GM03348 (cell line): Measurements from ENCODE around the gene LRRC51.

ENCODE experiments used
- DNase-seq: peaks from one replicate; pipeline ENCODE4 v3.0.0; 2012; ENCODE audit warnings: low spot score

The LRRC51 gene

DNA sequence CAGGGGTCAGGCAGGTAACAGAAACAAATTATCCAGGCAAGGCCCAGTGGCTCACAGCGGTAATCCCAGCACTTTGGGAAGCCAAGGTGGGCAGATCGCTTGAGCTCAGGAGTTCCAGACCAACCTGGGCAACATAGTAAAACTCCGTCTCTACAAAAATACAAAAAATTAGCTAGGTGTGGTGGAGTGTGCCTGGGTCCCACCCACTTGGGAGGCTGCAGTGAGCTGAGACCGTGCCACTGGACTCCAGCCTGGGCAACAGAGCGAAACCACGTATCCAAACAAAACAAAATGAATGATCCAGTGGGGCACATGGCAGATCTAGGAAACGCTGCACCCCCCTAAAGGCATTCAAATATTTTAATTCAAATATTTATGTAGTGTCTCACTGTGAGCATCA, 10.2 kb upstream of the LRRC51 start:
- DNase-seq, result no peak

DNA sequence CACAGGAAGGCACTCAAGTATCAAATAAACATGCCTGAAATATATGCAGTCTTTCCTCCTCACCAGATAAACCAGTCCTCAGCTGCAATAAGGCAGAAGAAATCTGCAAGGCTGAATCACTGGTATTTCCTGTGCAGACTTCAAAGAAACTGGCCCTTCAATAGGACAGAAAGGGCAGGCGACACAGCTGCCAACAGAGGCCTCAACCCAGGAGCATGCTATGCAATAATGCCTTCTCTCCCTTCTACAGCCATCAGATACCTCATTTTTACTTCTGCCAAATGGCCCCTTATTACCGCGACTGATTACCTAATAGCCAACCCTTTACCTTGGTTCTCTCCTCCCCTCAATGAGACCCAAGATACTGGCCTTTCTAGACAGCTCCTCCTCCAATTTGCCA, 8.3 kb upstream of the LRRC51 start:
- DNase-seq, result peak; percentile 72

DNA sequence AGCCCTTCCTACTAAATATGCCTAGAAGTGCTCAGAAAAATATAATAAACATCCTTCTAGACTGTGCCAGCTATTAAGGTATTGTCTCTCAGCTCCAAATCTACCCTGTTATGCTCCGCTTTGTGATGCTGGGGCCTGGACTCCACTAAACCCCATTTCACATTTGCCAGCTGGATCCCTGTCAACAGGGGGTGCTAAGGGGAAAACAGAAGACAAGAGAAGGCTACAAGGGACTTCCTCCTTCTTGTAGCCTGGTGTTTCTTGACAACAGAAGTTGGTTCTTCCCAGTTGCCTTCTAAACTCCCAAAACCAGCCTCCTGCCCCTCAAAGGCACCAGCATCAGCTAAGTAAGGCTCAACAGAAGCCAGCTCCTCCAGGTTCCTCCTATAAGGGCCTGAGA, 5.5 kb upstream of the LRRC51 start:
- no peak for DNase-seq

DNA sequence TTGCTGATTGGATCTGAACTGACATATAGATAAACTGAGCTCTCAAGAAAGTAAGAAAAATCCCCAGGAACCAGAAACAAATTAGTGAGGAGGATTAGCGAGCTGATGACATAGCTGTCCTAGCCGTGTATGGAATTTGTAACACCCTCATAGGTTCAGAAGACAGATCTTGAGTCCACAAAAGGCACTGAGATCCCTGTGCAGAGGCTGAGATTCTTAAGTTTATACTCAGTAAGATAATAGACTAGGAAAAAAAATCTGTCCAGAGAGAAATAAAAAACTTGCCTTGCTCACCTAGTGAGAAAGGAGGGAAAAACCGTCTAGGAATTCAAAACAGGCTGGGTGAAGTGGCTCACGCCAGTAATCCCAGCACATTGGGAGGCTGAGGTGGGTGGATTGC, 4.9 kb upstream of the LRRC51 start:
- no peak for DNase-seq

DNA sequence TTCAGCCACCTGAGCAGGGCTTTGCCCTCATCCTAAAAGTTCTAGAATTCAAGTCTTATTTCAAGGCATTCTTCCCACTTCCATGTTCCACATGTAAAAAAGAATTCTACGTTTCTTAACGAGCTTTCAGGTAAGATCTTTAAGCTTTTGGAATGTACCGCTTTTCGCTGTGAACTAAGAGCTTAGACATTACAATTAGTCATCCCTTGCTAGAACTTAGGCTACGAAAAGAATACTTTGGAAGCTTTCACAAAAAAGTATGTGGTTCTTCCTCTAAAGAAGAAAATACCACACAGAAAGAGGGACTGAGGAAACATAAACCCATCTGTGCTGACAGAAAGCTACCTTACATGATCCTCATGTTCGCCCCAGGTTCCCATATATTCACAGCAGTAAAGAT, 2.2 kb upstream of the LRRC51 start:
- DNase-seq, result no peak

DNA sequence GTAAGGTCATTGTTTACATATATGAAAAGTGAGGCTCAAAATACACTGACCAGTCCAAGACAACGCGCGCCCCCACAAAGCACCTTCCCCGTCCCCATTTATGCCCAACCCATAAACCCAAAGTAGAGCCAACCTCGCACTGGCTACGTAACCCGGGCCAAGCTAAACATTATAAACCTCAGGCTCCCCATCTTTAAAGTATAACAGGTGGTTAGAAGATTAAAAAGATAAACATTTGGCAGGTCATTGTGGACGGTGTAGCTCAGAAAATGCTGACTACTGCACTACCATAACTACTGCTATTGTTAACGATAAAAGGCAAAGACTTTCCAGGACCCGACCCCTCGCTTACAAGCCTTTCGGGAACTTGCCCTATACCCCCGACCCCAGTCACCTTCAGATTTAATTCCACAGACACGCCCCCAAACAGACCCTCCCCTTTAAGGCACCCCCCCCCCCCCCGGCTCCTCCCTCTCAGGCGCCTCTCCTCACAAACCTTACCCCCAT, 778 bp upstream of the LRRC51 start:
- peak; percentile 67 for DNase-seq

DNA sequence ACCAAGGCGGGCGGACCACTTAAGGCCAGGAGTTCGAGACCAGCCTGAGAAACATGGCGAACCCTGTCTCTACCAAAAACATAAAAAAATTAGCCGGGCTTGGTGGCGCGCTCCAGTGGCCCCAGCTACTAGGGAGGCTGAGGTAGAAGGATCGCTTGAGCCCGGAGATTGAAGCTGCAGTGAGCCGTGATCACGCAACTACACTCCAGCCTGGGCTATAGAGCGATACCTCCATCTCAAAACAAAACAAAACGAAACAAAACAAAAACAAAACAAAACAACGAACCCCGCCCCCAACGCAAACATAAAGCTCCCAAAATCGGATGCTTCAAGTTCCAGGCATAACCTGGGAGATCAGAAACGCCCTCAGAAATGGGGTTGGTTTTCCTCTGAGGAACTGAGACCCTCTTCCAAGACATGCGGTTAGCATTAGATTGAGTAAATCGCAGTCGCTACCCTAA, 564 bp downstream of the LRRC51 start:
- DNase-seq, result no peak

DNA sequence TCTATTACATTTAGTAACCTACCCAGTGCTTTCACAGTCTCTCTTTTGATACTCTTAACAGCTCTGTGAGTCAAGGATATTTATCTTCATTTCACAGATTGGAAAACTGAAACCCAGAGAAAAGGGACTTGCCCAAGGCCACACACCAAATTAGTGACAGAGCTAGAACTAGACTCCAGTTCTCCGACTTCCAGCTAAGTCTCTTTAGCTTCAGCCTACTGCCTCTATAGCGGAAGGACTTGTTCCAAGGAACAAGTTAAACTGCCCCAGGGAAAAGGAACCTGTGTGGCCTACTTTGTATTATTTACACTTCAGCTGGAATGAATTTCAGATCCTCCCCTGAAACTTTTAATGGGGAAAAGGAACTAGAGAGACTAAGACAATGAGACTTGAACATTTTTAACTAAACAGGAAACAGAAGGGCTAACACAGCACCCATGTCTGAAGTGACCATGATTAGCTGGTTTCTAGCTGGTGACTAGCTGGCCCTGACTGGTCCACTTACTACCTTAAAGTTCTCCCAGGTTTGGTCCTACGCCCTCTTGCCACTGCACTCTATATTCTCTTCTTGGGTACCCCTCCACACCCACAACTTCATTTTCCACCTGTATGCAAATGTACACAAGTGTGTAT, 1.3 kb downstream of the LRRC51 start:
- no peak for DNase-seq

DNA sequence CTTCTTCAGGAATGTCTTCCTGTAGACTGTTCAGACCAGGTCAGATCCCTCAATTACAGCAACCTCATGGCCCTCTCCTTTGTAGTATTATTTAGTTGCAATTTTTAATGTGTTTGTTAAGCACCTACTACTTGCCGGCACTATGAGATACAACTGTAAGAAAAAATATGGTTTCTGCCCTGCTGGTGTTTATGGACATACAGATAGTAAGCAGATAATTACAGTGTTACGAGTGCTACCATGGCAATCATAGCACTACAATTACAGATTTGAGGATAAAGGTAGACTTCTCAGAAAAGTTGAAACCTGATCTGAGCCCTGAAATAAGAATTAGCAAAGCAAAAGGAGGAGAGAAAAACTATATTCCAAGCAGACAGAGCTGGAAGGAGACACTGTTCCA, 2.8 kb downstream of the LRRC51 start:
- no peak for DNase-seq

DNA sequence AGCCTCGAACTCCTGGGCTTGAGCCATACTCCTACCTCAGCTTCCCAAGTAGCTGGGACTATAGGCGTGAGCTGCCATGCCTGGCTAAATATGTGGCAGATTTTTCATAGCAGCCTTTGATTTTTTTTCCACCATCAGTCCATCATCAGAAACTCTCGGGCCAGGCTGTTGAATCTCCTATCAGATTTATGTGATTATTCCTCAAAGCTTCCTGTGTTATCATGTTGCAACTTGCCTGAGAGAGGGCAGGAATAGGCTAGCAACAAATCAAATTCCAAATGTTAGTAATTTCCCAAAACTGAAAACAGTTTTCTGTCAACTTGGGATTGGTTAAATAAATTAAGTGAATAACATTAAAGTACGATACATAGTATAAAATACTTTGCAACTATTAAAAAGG, 3.4 kb downstream of the LRRC51 start:
- no peak for DNase-seq

DNA sequence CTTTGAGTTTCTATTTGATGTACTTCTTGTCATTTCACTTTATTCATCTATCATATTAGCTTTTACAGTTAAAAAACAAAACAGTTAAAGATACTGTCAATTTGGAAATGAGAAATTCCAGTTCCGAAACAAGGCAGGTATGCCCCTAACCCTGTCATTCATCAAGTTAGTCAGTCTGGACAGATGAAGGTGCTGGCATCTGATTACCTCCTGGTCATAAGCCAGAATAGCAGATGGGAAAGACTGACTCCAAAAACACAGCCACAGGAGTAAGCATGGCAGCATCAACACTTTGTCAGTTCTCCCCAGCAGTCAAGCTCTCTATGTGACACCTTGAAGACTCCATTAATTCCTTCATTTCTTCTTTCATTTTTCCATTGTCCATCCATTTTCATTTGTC, 4.3 kb downstream of the LRRC51 start:
- DNase-seq, result no peak

DNA sequence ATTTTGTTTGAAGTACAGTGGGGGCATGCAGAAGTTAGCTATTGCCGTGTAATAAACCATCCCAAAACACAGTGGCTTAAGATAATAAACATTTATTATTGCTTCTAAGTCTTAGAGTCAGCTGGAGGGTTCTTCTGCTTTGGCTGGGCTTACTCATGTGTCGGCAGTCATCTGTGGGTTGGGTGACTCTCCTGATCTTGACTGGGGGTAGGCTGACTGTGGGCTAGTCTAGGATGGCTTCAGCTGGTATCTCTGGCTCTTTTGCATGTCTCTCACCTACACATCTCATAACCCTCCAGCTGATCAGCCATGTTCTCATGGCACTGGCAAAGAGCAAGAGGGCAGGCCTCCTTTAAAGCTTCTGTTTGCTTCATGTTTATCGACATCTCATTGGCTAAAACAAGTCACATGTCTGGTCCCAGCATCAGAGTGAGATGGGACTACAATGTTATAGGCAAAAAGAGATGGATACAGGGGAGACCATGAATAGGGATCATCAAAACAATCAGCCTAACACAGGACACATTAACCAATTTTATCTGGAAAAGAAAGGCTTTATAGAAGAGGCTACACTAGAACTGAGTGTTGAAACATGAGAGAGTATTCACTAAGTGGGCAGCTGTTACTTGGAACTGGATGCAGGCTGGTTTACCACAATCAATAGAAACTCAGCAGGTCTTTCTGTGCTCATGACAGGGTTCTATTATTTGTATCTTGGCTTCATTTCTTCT, 5.1 kb downstream of the LRRC51 start:
- no peak for DNase-seq

DNA sequence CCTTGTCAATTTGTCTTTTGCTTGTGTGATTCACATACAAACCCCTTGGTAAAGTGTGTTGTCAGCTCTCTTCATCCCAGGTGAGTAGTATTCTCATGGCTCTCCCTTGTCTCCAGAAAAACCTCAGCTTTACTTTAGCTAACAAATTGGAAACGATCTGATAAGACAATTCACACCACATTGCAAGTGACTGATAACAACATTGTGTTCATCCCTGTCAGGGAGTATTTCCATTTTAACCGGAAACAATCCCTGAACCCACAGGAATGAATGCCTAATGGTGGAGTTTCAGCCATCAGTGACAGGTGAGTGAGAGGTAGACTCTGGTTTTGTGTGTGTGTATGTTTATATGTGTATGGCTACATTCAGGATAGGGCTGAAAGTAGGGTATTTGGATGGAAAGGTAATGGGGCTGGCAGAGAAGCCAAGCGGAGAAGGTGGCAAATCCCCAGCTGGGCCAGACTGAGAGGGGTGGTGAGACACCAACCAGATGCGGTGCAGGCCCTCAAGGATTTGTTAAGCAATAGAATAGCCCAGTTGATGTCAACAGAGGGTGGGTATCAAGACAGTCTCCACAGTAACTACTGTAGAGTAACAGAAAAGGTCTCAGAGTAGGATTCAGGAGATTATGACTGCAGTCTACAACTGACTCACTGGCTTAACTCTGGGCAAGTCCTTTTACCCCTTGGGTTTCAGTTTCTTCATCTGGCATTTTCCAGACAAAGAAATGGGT, 7.6 kb downstream of the LRRC51 start:
- DNase-seq, result no peak

DNA sequence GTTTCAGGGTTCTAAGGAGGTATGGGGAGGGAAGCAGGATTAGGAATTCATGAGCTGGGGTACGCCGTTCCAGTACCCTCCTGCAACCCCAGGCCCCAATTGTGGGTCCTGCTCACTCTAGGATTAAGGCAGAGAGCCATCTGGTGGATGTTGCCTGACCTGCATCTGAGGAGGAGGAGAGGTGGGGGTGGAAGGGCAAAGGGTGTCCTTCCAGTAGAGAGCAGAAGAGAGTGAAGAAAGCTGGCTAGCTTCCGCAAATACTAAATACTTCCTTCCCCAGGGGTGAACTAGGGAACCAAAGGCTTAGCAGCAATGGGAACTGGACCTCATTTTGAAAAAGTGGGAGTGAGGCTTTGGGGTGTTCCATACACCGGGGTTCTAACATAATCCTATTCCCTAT, 10.6 kb downstream of the LRRC51 start:
- peak; percentile 79 for DNase-seq

DNA sequence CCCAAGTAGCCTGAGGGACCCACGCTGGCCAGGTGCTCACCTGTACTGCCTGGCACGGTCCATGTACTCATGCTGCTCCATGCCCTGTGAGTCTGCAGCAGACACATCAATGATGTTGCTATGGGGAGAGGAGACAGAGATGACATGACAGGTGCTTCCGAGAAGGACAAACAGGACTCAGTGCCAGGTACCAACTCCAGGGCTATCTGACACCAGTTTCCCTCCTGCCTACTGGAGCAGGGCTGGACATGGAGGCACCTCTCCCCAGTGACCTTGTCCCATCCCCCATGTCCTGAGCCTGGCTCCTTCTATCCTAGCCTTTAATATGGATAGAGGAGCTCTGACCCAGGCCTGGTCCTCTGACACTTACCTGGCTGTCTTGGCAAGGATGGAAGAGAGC, 18.1 kb downstream of the LRRC51 start:
- no peak for DNase-seq

DNA sequence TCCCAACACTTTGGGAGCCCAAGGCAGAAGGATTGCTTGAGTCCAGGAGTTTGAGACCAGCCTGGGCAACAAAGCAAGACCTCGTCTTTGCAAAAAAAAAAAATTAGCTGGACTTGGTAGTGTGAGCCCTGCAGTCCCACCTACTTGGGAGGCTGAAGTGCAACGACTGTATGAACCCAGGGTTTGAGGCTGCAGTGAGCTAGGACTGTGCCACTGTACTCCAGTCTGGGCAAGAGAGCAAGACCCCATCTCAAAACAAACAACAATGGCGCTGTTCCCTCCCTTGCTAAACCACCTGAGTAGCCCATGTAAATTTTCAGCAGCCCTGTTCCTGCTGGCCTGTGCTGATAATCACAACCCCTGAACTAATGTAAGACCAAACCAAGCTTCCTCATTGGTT, 19.4 kb downstream of the LRRC51 start:
- DNase-seq, result no peak

DNA sequence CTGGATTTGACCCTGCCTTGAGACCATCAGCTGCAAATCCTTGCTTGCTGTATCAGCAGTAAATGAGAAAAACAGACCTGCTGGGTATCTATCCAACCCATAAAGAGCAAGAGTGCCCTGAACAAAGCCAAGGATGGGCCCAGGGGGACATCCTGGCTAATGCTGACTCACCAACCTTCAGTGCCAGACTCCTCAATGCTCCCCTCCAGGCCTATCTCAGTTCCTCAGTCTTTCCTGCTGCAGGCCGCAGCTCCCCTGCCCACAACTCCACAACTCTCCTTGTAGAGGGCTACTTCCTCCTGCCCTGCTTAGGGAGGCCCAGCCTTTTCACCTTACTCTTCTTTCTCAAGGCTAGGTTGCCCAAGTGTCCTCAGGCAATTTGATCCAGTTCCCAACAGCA, 19.8 kb downstream of the LRRC51 start:
- no peak for DNase-seq

DNA sequence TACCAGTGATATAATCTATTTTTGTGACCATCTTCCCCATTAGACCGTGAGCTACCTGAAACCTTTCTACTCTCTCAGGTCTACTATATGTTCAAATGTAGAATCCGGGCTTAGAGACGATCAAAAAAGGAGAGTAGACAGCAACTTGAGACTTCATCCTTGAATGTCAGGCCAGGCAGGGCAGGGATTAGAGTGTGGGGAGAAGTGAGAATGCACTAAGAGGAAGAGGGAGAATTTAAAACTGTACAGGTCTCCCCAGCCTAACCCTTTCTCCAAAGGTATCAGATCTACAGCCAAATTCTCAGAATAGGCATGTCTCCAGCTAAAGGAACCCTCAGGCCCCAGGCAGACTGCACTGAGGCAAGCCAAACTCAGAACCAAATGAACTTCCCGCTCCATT, 21.5 kb downstream of the LRRC51 start:
- DNase-seq, result no peak

DNA sequence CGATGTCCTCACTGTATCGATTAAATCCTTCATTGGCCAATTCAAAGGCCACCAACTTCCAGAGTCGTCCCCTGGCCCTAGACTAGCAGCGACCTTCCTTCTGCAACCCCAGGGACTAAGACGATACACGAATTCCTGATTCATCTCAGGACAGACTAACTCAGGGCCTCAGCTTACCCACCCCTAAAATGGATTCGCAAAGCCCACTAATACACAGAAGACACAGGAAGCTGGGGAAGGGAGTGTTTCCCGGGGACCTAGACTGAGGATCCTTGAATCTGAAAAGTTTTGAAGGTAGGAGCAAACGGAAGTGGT, 21.9 kb downstream of the LRRC51 start:
- no peak for DNase-seq

DNA sequence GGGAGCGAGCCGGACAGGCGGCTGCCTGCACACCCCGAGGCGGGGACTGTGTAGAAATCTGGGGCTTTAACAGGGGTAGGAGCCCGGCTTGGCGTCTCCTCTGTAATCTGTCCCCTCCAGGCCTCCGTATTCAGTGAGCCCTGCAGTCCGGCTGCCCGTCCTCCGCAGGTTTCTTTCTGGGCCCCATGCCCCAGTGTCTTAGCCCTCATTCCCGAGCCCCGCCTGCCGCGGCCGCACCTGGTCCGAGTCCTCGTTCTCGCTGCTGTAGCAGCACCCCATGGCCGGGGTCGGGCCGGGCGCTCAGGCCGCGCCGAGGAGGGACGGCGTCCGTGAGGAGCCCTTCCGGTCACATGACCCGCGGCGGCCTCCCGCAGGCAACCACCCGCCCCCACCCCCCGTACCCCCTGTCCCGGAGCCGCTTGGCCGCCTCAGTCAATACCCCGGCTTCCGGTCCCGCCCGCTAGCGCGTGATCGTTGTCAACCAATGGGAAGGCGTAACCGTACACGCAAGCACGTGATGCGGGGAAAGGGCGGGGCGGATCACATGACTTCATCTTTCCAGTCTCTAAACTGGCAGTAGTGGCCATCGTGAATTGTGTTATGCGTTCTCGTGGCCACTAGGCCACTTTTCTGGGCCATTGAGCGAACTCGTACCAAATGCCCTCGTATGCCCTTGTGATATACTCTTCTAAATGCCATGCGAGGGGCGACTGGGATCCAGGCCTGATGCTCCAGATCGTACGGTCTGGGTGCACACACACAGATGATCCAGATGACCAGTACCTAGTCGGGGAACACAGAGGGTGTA, 22.5 kb downstream of the LRRC51 start, which contains the start of gene LAMTOR1:
Gene LAMTOR1, minus strand, starts transcription at position 352 of the 808 bp plus-strand sequence. Its CDS starts 73 bp downstream, at position 279.
- peak; percentile 98 for DNase-seq

DNA sequence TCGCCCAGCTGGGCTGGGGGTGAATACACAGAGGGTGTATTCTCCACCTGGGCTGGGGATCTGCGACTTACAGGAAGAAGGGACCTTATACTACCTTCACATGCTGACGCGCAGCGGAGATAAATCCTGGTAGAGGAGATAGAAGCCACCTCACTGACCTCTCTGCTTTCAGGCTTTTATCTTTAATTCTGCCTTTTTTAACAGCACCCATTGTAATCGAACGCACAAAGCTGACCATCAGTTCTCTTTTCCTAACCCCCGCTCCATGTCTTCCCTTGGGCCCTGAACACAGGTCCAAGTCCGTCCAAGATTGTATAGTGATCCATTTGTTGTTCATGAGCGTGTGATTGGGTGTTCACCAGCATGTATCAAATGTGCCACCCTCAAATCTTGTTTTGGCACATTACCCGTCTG, 23.1 kb downstream of the LRRC51 start:
- no peak for DNase-seq

DNA sequence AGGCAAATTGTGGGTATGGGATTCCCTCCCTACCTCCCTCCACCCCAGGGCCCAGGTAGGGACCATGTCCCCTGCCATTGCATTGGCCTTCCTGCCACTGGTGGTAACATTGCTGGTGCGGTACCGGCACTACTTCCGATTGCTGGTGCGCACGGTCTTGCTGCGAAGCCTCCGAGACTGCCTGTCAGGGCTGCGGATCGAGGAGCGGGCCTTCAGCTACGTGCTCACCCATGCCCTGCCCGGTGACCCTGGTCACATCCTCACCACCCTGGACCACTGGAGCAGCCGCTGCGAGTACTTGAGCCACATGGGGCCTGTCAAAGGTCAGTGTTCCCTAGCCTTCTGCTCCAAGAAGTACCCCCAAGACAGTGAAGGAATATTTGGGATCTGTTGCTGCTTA, 25.2 kb downstream of the LRRC51 start, which contains the start of gene TOMT:
Gene TOMT, plus strand, starts transcription at position 37 of the 400 bp plus-strand sequence. Its CDS starts 28 bp downstream, at position 65.
- no peak for DNase-seq
